ENCODE data around the gene TEK.
A peak's percentile ranks its signal among the peaks of the same experiment; 100 is the strongest.

Gene TEK

DNA sequence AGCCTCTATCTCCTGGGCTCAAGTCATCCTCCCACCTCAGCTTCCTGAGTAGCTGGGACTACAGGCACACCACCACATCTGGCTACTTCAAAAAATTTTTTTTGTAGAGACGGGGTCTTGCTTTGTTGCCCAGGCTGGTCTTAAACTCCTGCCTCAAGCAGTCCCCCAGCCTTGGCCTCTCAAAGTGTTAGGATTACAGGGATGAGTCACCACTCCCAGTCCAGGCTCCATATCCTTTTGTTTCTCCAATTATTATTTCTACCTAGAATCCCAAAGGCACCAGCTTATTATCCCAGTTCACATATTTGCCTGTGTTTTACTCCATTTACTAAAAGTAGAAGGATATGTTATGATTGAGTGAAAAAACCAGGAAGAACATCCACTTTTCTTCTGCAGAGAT is 84.9 kb downstream of the TEK start:
- no peak for DNase-seq (ENCODE audit: low read depth)

DNA sequence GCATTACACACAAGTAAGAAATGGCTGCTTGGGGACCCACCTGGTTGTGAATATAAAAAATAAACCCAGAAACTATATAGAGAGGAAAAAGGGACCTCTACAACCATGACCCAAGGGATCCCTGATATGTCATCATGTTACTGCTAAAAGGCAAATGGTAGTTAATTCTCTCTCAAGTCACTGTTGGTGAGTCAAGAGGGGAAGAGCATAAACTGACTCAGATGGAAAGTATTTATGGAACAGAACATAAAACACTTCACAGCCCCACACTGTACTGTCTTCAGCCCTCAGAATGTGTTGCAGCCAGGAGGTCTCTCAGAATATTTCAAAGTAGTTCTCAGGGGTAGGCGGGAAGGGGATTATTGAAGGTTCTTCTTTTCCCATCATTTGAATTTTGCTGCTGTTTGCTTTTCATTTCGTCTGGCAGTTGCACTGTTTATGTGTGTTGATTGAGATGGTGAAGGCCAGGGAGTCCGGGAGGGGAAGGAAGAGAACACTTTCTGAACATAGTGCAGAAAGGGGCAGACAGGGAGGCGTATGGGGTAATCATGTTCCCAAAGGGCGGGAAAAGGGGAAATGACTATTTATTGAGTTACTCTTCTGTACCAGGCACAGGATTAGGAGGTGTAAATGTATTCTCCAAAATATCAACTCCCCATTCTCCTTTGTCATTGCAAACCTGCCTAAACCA is 85.5 kb downstream of the TEK start:
- DNase-seq (ENCODE audit: low read depth), result peak; percentile 66
- TF ChIP-seq, protein P1, sequence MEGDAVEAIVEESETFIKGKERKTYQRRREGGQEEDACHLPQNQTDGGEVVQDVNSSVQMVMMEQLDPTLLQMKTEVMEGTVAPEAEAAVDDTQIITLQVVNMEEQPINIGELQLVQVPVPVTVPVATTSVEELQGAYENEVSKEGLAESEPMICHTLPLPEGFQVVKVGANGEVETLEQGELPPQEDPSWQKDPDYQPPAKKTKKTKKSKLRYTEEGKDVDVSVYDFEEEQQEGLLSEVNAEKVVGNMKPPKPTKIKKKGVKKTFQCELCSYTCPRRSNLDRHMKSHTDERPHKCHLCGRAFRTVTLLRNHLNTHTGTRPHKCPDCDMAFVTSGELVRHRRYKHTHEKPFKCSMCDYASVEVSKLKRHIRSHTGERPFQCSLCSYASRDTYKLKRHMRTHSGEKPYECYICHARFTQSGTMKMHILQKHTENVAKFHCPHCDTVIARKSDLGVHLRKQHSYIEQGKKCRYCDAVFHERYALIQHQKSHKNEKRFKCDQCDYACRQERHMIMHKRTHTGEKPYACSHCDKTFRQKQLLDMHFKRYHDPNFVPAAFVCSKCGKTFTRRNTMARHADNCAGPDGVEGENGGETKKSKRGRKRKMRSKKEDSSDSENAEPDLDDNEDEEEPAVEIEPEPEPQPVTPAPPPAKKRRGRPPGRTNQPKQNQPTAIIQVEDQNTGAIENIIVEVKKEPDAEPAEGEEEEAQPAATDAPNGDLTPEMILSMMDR (IDR thresholded peaks at IDR 0.05; ENCODE audit: control insufficient read depth, insufficient read depth, low read depth, low read length, missing control alignments), result no peak

More for the DNA sequence above, 84.9 kb downstream of the TEK start:
- TF ChIP-seq, protein P1 (IDR thresholded peaks at IDR 0.05; ENCODE audit: control insufficient read depth, insufficient read depth, low read depth, low read length, missing control alignments), result no peak
- no peak overlapping the region for H3K4me3 ChIP-seq (ENCODE audit: control insufficient read depth, low read depth, low read length)

DNA sequence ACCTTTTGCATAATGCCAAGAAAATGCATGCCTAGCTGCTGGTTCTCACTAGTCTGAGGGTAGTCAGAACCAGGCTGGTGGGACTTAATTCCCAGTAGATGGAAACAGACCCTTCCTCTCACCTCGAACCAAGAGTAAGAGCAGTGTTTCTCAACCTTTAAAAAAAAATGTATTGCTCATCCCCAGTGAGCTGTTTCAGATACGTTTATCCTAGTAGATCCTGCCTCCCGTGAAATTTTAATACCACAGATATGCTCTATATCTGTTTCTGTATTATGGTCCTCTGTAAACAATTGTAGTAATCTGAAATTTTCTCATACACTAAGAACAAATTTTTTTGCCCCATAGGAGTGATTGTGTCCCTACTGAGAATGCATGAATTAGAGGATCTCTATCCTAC is 86.2 kb downstream of the TEK start:
- H3K4me3 ChIP-seq (ENCODE audit: control insufficient read depth, low read depth, low read length), result no peak overlapping the region
- TF ChIP-seq, protein P1 (IDR thresholded peaks at IDR 0.05; ENCODE audit: control insufficient read depth, insufficient read depth, low read depth, low read length, missing control alignments), result no peak
- DNase-seq (ENCODE audit: low read depth), result no peak

More for the DNA sequence above, 85.5 kb downstream of the TEK start:
- no peak overlapping the region for H3K4me3 ChIP-seq (ENCODE audit: control insufficient read depth, low read depth, low read length)

DNA sequence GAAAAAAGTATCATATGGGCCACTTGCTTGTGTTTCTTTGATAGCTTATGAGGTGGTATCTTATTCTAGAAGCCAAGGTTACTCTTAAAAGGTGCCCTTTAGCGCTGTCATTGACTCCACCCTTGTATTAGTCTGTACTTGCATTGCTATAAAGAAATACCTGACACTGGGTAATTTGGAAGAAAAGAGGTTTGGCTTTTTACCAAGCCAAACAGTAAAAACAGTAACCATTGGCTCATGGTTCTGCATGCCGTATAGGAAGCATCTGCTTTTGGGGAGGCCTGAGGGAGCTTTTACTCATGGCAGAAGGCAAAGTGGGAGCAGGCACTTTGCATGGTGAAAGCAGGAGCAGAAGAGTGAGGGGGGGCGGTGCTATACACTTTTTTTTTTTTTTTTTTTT is 87.4 kb downstream of the TEK start:
- no peak for DNase-seq (ENCODE audit: low read depth)
- TF ChIP-seq, protein P1 (IDR thresholded peaks at IDR 0.05; ENCODE audit: control insufficient read depth, insufficient read depth, low read depth, low read length, missing control alignments), result no peak
- no peak overlapping the region for H3K4me3 ChIP-seq (ENCODE audit: control insufficient read depth, low read depth, low read length)

DNA sequence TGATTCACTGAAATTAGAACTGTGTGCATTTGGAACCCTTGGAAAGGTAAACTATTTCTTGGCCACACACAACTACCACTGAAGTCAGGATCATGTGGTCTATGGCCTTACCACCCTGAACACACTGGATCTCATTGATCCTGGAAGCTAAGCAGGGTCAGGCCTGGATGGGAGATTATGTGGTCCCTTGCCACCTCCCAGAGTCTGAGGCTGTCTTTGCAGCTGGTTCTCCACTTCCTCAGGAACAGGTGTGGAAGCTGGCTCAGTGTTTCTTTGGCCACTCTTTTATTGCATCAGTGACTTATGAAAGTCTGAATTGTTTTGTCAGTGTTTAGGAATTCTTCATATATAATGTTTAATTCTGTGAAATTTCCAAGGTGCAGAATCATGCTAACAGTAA is 89.2 kb downstream of the TEK start:
- no peak for DNase-seq (ENCODE audit: low read depth)
- TF ChIP-seq, protein P1 (IDR thresholded peaks at IDR 0.05; ENCODE audit: control insufficient read depth, insufficient read depth, low read depth, low read length, missing control alignments), result peak; percentile 8
- no peak overlapping the region for H3K4me3 ChIP-seq (ENCODE audit: control insufficient read depth, low read depth, low read length)

DNA sequence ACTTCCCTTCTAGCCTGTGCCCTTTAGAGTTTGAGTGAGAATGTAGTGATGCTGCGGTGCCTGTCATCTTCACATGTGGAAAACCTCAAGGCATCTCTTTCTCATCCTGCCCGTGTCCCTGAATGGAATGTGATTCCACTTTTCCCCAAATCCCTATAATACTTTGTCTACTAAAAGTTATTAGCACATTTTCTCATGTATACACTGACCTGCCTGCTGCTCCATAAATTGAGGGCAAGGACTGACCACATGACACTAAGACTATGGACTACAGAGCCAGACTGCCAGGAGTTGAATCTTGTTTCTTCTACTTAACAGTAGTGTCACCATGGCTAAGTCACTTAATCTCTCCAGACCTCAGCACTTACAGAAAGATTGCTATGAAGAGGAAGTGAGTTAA is 93.0 kb downstream of the TEK start:
- DNase-seq (ENCODE audit: low read depth), result no peak
- TF ChIP-seq, protein P1 (IDR thresholded peaks at IDR 0.05; ENCODE audit: control insufficient read depth, insufficient read depth, low read depth, low read length, missing control alignments), result no peak
- no peak overlapping the region for H3K4me3 ChIP-seq (ENCODE audit: control insufficient read depth, low read depth, low read length)
